ENCODE results near the gene KRTAP16-1.
"Not testable (repeated sequence)": the region's sequence is repeated elsewhere in the genome, so short reads cannot be mapped to it uniquely, and the experiment has no call there.

The KRTAP16-1 gene

GRCh38 chr17:41301204-41301790, 7.8 kb downstream of the KRTAP16-1 start:
- no peak for DNase-seq

GRCh38 chr17:41298458-41299135, 10.5 kb downstream of the KRTAP16-1 start:
- DNase-seq: no peak

- DNase-seq: no peak
These were observed 12.3 kb downstream of the KRTAP16-1 start for GRCh38 chr17:41296846-41297245.

GRCh38 chr17:41294016-41294415, 15.1 kb downstream of the KRTAP16-1 start:
- no peak for DNase-seq

- DNase-seq: no peak
These were observed 22.1 kb downstream of the KRTAP16-1 start for GRCh38 chr17:41287050-41287449.

GRCh38 chr17:41284546-41284945, 24.6 kb downstream of the KRTAP16-1 start:
- DNase-seq: no peak

- DNase-seq: no peak
These were observed 25.1 kb downstream of the KRTAP16-1 start for GRCh38 chr17:41284043-41284442.

GRCh38 chr17:41278176-41278955, 30.7 kb downstream of the KRTAP16-1 start:
- no peak for DNase-seq

- not testable (repeated sequence) for DNase-seq
These were observed 33.4 kb downstream of the KRTAP16-1 start, which contains the start of gene KRTAP9-7 for GRCh38 chr17:41275648-41276190. TSS of gene KRTAP9-7 (plus strand) at chr17:41275698. CDS start at chr17:41275698, 0 bp downstream.

- no peak for DNase-seq
These were observed 37.3 kb downstream of the KRTAP16-1 start for GRCh38 chr17:41271858-41272257.

- DNase-seq: not testable (repeated sequence)
These were observed 37.8 kb downstream of the KRTAP16-1 start for GRCh38 chr17:41271323-41271722.

- DNase-seq: no peak
These were observed 41.4 kb downstream of the KRTAP16-1 start for GRCh38 chr17:41267711-41268110.

- DNase-seq: no peak
These were observed 44.0 kb downstream of the KRTAP16-1 start, which contains the start of gene KRTAP9-6 for GRCh38 chr17:41265078-41265477. TSS of gene KRTAP9-6 (plus strand) at chr17:41265378. CDS start at chr17:41265378, 0 bp downstream.

- DNase-seq: no peak
These were observed 44.5 kb downstream of the KRTAP16-1 start for GRCh38 chr17:41264599-41264998.

GRCh38 chr17:41263212-41263611, 45.9 kb downstream of the KRTAP16-1 start:
- no peak for DNase-seq

GRCh38 chr17:41258406-41258805, 50.7 kb downstream of the KRTAP16-1 start:
- DNase-seq: no peak

Measured in NCI-H2227 treated with DMSO at 0.1 percent for 48 hours (cell line).